ENCODE results near the gene OR8B12.

DNA sequence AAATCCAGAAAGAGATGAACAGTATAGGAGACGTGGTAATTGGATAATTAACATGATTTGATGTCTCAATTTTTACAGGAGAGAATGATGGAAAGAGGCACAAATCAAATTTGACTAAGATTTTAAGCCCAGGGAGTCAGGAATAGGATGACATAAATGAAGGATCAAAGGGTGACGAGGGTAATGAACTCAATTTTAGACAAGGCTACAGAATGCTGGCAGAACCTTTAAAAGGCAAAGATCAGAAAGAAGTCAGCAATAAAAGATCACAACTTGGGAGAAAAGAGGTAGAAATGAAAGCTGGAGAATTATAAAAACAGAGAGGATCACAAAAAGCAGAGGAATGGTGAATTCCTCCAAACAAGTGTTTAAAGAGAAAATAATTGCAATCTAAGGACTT is 13.4 kb upstream of the OR8B12 start:
- TF ChIP-seq CTCF (IDR thresholded peaks at IDR 0.05; ENCODE audit: low read depth, low read length) (no peak), EZH2phosphoT487 (IDR thresholded peaks at IDR 0.05; ENCODE audit: low read depth) (no peak)
